Endometrial microvascular endothelial cells (primary cell): Measurements from ENCODE around the gene CASZ1. TPM values are rescaled to one million over a fixed set of nuclear protein-coding genes. Genes with fewer than 3 reads are reported as not detected.

Experiments
- in situ Hi-C: cut with HindIII; loops from 2 replicates; pipeline ENCODE4 v1.10.0; 2017; ENCODE audit warnings: low sequenced_read_pairs, low pct_unique_long_range_greater_than_20kb; ENCODE audit errors: inconsistent ontology term
- total RNA-seq: library from RNA; depleted of rRNA; stranded (reverse); fragments of >200 nt; gene quantifications from one replicate; pipeline ENCODE4 v1.2.3, GENCODE V29; 2015; ENCODE audit errors: inconsistent ontology term

CASZ1 gene
- total RNA-seq, 1 donor from 2014 or later: 8.5 TPM

GRCh38 chr1:10827377-10828333 is 31.2 kb upstream of the CASZ1 start:
- in situ Hi-C loops: no loop called here

DNA sequence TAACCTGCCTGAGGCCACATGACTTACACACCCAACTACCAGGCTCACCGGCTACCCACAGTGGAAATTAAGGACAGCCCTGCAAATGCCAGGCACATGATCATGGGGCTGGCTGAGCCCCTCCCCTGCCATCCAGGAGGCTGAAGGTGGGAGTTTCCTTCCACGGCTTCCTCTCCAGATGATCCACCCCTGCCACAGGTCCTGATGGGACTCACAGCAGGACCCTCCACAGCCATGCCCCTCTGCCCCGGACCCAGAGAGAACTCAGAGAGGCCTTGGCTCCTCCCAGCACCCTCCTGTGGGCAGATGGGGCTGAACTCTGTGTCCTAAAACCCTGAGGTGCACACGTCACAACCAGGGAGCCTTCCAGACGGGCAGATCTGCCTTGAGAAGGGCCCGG is 29.1 kb upstream of the CASZ1 start:
- in situ Hi-C loops: no loop called here

DNA sequence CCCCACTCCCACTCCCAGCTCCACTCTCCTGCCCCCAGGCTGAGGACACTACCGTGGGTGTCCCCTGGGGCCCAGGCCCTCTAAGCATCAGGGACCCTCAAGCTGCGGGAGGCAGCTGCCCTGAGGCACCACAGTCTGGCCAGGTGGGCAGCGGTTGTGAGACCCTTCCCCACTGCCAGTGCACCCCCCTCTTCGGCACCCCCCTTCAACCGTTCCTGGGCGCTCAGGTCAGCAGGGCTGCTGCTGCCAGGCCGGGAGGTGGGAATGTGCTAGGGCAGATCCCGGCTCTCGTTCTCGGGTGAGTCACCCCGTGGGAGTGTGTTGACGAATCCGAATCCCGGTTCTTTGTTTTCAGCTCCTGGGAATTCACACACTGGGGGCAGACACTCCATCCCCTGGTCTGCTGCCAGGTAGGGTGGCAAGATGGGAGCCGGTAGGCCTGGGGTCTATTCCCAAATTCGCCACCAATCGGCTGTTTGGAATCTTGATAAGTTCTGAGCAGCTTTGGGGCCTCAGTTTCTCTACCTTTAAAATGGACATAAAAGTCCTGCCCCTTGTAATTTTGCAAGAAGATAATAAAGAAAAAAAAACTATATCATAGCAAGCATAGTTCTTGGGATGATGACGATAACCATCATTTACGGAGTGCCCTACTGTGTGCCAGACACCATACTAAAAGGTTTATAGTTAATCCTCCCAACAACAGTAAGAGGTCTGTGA is 28.5 kb upstream of the CASZ1 start:
- in situ Hi-C loops: no loop called here

- in situ Hi-C loops: no loop called here
Observed at GRCh38 chr1:10823000-10823401, 26.6 kb upstream of the CASZ1 start.

DNA sequence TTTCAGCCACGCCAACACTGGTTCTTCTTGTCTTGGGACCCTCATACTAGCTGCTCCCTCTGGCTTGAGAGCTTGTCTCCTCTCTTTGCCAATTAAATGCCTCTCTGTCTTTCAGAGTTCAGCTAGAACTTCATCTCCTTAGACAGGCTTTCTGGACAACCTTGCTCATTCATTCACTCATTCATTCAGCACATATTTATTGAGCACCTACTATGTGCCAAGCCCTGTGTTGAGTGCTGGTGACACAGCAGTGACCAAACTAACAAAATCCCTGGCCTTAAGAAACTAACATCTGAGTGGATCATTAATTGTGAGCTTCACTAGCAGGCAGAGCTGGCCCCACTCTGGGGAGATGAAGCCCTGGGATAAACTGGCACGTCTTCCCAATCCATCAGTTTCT is 24.9 kb upstream of the CASZ1 start:
- in situ Hi-C loops: no loop called here

DNA sequence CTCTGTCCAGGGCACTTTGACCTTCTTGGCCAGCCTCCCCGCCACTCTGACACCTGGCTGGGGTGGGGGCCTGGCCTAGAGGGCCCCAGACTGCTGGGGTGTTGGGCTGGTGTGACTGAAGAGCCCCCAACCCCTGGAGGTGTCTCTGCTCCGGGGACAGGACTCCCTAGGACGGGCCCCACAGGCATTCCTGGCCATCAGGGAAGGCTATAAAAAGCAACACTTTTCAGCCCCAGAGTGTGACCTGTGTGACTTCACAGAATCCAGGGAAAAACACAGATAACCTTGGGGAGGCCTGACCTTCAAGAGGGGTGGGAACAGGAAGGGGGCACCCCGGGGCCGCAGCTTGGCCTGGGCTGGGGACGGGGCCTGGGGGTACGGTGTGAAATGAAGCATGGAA is 24.0 kb upstream of the CASZ1 start:
- in situ Hi-C loops: no loop called here

DNA sequence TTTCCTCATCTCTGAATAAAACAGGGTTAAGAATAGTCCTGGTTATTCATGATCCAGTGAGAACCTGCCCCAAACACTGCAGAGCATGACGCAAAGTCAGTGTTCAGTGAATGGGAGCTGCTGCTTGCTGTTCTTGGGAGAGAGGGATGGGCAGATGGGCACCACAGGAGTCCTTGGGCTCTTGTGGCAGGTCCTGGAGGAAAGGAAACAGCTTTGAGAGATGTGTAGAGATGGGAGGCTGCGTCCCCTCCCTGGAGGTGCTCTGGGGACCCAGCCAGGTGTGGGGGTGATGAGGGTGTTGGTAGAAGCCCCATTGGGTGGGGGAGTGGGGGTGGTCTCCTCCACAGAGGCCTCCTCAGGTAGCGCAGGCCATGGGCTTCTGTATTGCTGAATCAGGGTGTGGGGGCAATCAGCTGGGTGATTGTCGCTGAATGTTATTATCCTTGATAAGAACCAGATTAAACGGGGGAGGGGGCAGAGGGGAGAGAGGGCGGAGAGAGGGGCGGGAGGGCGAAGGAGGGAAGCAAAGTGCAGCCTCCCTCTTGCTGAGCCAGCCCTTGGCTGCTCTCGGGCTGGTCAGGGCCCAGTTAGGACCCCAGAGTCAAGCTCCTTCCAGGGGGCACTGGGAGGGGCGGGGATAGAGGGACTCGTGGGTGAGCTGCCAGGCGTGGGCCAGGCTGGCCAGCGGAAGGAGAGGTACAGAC is 22.9 kb upstream of the CASZ1 start:
- in situ Hi-C loops: no loop called here

DNA sequence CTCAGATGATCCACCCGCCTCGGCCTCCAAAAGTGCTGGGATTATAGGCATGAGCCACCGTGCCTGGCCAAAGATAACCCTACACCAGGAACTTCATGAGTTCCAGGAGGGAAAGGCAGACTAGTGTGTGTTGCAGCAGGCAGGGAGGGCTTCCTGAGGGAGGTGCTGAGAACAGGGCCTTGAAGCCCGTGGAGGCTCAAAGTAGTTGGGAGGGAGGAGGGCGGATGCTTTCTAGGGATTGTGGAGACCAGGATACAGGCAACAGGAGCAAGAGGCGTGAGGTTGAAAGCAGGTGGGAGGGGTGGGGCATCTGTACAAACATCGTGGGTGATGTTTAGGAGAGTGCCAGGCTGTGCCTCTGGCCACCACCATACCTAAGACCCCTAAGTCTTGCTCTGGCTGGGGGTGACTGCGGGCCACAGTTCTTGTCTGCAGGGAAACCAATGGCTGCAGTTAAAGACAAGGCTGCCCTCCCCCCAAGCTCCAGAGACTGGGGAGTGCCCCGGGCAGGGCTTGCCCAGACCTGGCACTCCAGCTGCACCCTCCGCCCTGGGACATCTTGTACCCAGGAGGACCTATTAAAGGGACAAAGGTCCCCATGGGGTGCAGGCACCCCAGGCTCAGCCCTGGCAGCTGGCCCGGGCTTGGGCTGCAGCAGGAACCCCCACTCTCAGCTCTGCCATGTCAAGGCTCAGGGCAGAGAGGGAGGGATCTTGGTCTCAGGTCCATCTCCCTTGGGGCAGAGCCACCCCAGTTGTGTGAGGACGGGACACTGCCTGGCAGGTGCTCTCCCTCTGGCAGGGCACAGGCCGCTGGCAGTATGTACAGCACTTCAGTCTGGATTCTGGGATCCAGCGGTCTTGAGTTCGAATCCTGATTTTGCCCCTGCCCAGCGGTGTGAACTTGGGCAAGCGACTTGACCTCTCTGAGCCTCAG is 22.1 kb upstream of the CASZ1 start:
- in situ Hi-C loops: no loop called here

GRCh38 chr1:10816743-10817369 is 20.4 kb upstream of the CASZ1 start:
- in situ Hi-C loops: no loop called here

- in situ Hi-C loops: no loop called here
Observed at GRCh38 chr1:10816233-10816632, 19.8 kb upstream of the CASZ1 start.

DNA sequence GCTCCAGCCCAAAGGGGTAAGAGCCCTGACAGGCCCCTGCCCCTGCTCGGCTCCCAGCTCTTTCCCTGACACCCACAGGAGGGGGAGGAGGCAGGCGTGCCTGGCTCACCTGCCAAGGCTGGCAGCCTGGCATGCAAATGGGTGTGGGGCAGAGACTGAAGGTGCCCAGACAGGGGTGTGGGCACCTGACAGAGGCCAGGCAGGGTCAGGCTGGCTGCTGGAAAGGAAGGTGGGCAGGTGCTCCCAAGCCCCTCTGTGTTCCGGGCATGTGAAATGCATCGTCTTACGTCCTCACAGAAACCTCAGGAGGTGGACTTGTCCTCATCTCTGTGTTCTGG is 19.4 kb upstream of the CASZ1 start:
- in situ Hi-C loops: no loop called here

- in situ Hi-C loops: no loop called here
Observed at GRCh38 chr1:10814976-10815857, 18.8 kb upstream of the CASZ1 start.

DNA sequence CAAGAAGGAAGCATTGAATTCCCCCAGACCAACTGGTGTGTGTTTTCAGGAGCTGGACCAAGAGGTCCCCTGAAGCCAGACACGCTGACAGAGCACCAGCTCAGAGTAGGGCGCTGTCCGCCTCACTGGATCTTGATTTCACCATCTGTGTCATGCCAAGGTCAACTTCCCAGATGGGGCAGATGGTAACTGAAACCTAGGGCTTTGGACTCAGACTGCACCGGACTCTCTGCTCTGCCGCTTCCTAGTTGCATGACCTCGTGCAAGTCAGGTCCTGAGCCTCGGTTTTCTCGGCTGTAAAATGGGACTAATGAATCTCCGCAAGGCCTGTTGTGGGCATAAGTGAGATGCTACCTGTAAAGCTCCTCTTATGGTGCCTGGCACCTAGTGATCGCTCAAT is 17.9 kb upstream of the CASZ1 start:
- in situ Hi-C loops: no loop called here

DNA sequence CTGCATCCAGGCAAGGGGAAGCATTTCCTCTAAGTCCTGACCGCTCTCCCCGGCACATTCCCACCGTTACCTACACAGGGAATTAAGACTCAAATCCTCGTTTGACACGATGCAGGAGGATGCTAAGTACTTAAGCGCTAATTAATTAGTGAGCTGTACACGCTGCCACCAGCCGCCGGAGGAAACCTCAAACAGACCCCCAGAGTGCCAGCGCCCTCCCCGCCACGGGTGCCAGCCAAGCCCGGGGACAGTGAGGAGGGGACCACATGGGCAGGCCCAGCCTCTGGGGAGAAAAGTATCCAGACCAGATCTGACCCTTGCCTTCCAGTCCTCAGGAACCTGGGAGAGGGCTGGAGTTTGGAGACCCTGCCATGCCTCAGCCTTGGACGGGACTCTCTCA is 17.4 kb upstream of the CASZ1 start:
- in situ Hi-C loops: no loop called here

GRCh38 chr1:10812387-10812915 is 16.0 kb upstream of the CASZ1 start:
- in situ Hi-C loops: no loop called here

GRCh38 chr1:10808441-10808840 is 12.0 kb upstream of the CASZ1 start:
- in situ Hi-C loops: no loop called here

DNA sequence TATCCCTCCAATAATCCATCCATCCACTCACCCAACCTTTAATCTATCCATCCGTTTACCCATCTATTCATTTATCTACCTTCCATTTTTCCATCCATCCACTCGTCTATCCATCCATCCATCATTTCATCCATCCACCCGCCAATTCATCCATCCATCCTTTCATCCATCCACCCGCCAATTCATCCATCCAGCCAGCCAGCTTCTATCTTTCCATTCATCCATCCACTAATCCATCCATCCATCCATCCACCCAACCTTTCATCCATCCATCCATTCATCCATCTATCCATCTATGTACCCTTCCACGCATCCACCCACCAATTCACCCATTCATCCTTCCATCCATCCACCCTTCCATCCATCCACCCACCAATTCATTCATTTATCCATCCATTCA is 10.5 kb upstream of the CASZ1 start:
- in situ Hi-C loops: no loop called here
